Upper lobe of left lung (tissue), 6 donors: ENCODE results near the gene TSSK2. TPM values are rescaled to one million over a fixed set of nuclear protein-coding genes. Genes with fewer than 3 reads are reported as not detected.
A peak's percentile ranks its signal among the peaks of the same experiment; 100 is the strongest.

ENCODE experiments used
- ATAC-seq, 2 donors: fragments of 200-7000 bp; cut with Tn5 transposase; one replicate each; pipeline ENCODE4 v1.9.1; 2022; ENCODE audit warnings: mild to moderate bottlenecking in 2 of 2, moderate library complexity in 2 of 2; ENCODE audit not compliant: low FRiP score in 2 of 2
- DNase-seq, 2 donors: peaks; one replicate each; pipeline ENCODE4 v3.0.0-alpha.2; 2019 to 2020
- H3K27ac ChIP-seq, 4 donors: fragments of 200-600 bp; sonication (generic); one replicate each; pipeline ENCODE4 v1.5.1; 2016 to 2019
- H3K27me3 ChIP-seq, 4 donors: fragments of 200-600 bp; sonication (generic); one replicate each; pipeline ENCODE4 v1.5.1; 2017 to 2019
- H3K36me3 ChIP-seq, 4 donors: fragments of 200-600 bp; sonication (generic); one replicate each; pipeline ENCODE4 v1.5.1; 2016 to 2019
- H3K4me1 ChIP-seq, 4 donors: fragments of 200-600 bp; sonication (generic); one replicate each; pipeline ENCODE4 v1.5.1; 2018 to 2019
- H3K4me3 ChIP-seq, 4 donors: fragments of 200-600 bp; sonication (generic); one replicate each; pipeline ENCODE4 v1.5.1; 2017 to 2019; ENCODE audit warnings: mild to moderate bottlenecking in 2 of 4, moderate library complexity in 1 of 4
- H3K9me3 ChIP-seq, 4 donors: fragments of 200-600 bp; sonication (generic); one replicate each; pipeline ENCODE4 v1.5.1; 2018 to 2019
- CTCF ChIP-seq, 6 experiments: fragments of 450-650 bp in 4 of 6; fragments of 200-600 bp in 2 of 6; sonication (generic) in 2 of 6; IDR thresholded peaks; one replicate each; pipeline ENCODE4 v1.5.1; 2016 to 2019; ENCODE audit warnings: antibody characterized with exemption in 6 of 6
- EP300 ChIP-seq, 4 donors: sonication (generic); formaldehyde crosslinking; IDR thresholded peaks; one replicate each; pipeline ENCODE4 v1.5.1; 2017; ENCODE audit warnings: antibody characterized with exemption in 4 of 4, control low read depth in 2 of 4
- POLR2A ChIP-seq, 4 donors: fragments of 450-650 bp; IDR thresholded peaks; one replicate each; pipeline ENCODE4 v1.5.1; 2016 to 2017; ENCODE audit warnings: antibody characterized with exemption in 4 of 4, mild to moderate bottlenecking in 2 of 4
- POLR2AphosphoS5 ChIP-seq, 2 donors: sonication (generic); formaldehyde crosslinking; IDR thresholded peaks; one replicate each; pipeline ENCODE4 v1.5.1; 2017; ENCODE audit warnings: antibody characterized with exemption in 2 of 2
- WGBS, 2 donors: methylation state at CpG; one replicate each; pipeline ENCODE4 v1.1.5; 2017 to 2018; 5-methylcytosine and 5-hydroxymethylcytosine counted together
- total RNA-seq, 6 donors: library from RNA; depleted of rRNA in 4 of 6; stranded (reverse); fragments of >200 nt in 4 of 6; gene quantifications; one replicate each; pipeline versions ENCODE4 v1.1.0 to v1.2.1, GENCODE V29; 2016 to 2021
- donor health status: DM: no; HTN: no; CAD: no; lungs with moderate emphysema.
- donor health status: DM: no; HTN: yes; CAD: no; lungs with severe emphysema.

The TSSK2 gene
- total RNA-seq, 6 donors from 2014 or later = not detected

GRCh38 chr22:19172213-19173046 is 41.3 kb downstream of the TSSK2 start:
- Histone ChIP-seq H3K27ac (peak overlapping the region; percentile 81 to 88 (median 86)), H3K4me1 (peaks cover 46 to 65% (median 54%) of the 10 kb centered on the region in 4 donors)
- WGBS, 2 donors = 44 to 45% methylated on average over 12 to 13 of the region's 13 CpGs

GRCh38 chr22:19173047-19174035 is 42.2 kb downstream of the TSSK2 start:
- Histone ChIP-seq H3K4me3 (peak overlapping the region in 1 of 4 donors; percentile 75), H3K27ac (peak overlapping the region in 1 of 4 donors; percentile 39), H3K4me1 (peaks cover 51 to 72% (median 59%) of the 10 kb centered on the region in 4 donors), H3K9me3 (no peaks in the 10 kb centered on the region), H3K36me3 (peaks cover 0 to 8% (median 0%) of the 10 kb centered on the region in 4 donors), H3K27me3 (peaks cover 4 to 18% (median 12%) of the 10 kb centered on the region in 4 donors)
- 67 to 75% methylated on average over 12 to 19 of the region's 19 CpGs for WGBS, 2 donors
- no peak for DNase-seq
- no peak for ATAC-seq
- no peak for TF ChIP-seq POLR2AphosphoS5 (IDR thresholded peaks at IDR 0.05)
- TF ChIP-seq POLR2A (IDR thresholded peaks at IDR 0.05) = no peak
- no peak for TF ChIP-seq EP300 (IDR thresholded peaks at IDR 0.05)
- no peak for TF ChIP-seq CTCF (IDR thresholded peaks at IDR 0.05)

More at GRCh38 chr22:19172213-19173046, 41.3 kb downstream of the TSSK2 start:
- TF ChIP-seq CTCF (IDR thresholded peaks at IDR 0.05) (no peak), EP300 (IDR thresholded peaks at IDR 0.05) (no peak), POLR2AphosphoS5 (IDR thresholded peaks at IDR 0.05) (no peak), POLR2A (IDR thresholded peaks at IDR 0.05) (no peak)
- DNase-seq = no peak
- Histone ChIP-seq H3K27me3 (peaks cover 4 to 21% (median 14%) of the 10 kb centered on the region in 4 donors), H3K4me3 (peak overlapping the region; percentile 71 to 88 (median 74)), H3K9me3 (no peaks in the 10 kb centered on the region), H3K36me3 (peaks cover 0 to 8% (median 0%) of the 10 kb centered on the region in 4 donors)
- ATAC-seq = no peak

DNA sequence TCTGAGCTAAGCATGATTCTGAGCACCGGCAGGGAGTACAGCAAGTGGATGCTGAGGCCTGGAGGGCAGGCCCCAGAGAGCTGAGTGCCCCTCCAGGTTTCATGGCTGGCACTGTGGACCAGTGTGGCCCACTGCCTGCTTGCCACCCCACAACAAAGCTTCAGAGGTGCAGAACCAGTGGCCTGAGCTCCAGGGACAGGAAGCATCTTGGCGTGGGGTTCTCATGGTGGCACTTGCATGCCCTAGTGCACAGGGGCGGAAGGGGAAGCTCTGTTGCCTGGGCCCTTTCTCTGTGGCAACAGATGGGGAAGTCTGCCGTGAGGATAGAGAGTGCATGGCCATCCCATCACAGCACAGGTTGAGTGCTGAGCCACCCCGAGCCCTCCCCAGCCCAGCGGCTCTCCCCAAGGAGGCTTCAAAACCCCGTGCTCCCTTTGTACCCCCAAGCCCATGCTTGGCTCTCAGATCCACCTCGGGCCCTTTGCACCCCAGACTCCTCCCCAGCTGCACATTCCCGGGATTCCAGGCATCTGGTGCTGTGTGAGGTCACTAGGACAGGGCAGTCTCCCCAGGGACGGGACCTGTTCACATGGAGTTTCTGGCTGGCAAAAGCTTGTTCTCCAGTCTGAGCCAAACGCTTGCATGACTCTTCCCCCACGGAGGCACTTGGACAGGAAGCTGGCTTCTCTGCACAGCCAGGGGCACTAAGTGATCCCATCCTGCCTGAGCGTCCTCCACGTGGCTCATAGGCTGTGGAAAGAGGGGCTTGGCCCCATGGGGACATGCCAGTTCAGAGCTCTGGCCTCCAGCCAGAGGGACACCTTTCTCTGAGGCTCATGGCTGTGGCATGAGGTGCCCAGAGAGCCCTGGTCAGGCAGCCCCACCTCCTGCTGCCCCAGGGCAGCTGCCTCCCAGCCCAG is 43.3 kb downstream of the TSSK2 start:
- peaks cover 0 to 8% (median 0%) of the 10 kb centered on the region in 4 donors for H3K36me3 ChIP-seq
- DNase-seq = no peak

More for the DNA sequence above, 43.3 kb downstream of the TSSK2 start:
- WGBS, 2 donors = 52 to 55% methylated on average over 6 to 11 of the region's 14 CpGs
- no peak for ATAC-seq
- peak overlapping the region in 3 of 4 donors; percentile 4 to 39 (median 14) for H3K27ac ChIP-seq
- H3K4me3 ChIP-seq = no peak overlapping the region
- no peaks in the 10 kb centered on the region for H3K9me3 ChIP-seq
- peaks cover 53 to 72% (median 58%) of the 10 kb centered on the region in 4 donors for H3K4me1 ChIP-seq
- TF ChIP-seq CTCF (IDR thresholded peaks at IDR 0.05) (no peak), POLR2AphosphoS5 (IDR thresholded peaks at IDR 0.05) (no peak)
- H3K27me3 ChIP-seq = peaks cover 0 to 9% (median 5%) of the 10 kb centered on the region in 4 donors
